NCI-H187 treated with DMSO at 0.1 percent for 48 hours (cell line): ENCODE data around the gene SRGAP2B.
"Not testable (repeated sequence)": the region's sequence is repeated elsewhere in the genome, so short reads cannot be mapped to it uniquely, and the experiment has no call there.

Experiments used
- DNase-seq: peaks from one replicate; lab custom pipeline; 2025; lab: John Stamatoyannopoulos, UW

SRGAP2B gene

DNA sequence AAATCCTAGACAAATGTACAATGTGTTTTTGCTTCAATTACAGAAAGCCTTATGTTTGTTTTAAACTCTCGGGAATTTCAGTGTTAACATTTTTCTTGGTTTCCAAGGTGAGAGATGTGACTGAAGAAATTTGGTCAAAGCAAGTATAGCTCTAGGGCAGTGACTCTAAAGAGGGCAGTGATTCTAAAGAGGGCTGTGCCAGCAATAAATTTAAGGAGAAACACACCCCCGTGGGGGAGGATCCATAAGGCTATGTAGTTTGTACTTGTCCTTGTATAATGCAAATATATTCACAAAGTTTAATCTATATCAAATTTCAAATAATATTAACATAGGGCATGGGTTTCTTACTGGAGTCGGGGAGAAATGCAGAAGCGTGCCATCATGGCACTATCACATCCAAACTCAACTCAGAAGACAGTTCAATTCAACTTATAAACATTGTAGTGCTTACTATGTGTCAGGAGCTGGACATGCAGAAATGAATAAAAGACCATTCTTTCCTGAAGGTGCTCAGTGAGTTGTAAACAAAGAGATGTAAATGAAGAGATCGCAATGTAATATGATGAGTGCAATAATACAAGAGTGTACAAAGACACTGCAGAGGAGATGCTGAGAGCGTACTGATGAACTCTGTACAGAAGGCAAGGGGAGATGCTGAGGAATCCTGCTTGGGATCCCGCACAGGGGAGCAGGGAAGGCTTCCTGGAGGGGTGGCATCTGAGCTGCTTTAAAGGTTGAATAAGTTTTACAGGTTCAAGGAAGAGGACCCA, 12.5 kb downstream of the SRGAP2B start:
- DNase-seq = not testable (repeated sequence)

DNA sequence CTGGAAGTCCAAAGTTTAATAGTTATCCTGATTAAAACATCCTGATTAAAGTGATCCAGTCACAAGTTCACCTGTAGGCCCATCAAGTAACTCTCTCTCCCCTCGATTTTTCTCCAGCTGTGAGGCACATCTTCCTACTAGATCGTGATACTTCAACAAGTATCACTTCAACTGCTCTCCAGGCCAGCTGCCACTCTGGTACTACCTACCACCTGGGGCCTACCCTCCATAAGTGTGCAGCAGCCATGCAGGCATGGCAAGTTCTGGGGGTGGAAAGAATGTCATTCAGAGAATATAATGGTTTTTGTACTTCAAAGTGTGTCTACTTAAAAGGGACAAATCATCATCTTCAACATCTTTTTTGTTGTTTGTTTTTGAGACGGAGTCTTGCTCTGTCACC, 14.9 kb downstream of the SRGAP2B start:
- DNase-seq = not testable (repeated sequence)

DNA sequence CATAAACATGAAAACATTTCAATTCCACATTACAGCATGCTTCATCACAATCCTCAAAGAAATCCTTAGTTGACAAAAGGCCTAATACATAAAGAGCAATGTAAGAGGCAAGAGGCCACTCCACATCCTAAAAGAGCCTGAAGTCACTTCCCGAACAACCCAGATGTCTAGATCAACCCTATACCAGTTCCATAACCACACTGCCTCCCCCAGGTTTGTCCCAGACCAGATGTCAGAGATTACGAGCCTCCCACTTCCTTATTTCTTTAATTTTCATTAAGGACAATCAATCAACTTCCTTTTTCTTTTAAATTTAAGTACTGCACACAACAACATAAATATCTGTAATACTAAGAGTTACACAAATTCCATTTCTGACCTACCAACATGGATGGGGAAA, 15.4 kb downstream of the SRGAP2B start:
- DNase-seq = not testable (repeated sequence)

DNA sequence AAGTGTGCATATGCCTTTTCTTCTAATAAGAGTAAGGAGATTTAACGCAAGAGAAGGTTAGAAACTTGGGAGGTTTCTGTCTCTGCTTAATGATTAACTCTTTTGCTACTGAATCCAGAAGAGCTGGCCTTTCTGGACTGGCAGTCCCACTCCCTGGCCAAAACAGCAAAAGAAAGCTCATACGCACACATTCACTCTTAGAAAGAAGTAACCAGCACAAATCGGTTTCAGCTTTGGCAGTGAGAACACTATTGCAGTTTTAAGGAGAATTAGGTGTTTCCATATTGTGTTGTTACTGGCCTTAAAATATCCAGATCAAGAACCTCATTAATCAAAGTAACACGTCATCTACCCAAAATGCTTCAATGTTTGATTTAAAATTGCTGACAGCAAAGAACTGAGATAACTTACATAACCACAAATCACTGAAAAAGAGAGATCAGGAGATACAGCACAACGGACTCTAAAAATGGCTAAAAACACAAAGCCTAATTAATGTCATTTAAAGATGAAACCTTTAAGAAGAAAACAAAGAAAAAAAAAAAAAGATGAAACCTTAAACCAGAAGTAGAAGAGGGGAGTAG, 16.2 kb downstream of the SRGAP2B start:
- not testable (repeated sequence) for DNase-seq

DNA sequence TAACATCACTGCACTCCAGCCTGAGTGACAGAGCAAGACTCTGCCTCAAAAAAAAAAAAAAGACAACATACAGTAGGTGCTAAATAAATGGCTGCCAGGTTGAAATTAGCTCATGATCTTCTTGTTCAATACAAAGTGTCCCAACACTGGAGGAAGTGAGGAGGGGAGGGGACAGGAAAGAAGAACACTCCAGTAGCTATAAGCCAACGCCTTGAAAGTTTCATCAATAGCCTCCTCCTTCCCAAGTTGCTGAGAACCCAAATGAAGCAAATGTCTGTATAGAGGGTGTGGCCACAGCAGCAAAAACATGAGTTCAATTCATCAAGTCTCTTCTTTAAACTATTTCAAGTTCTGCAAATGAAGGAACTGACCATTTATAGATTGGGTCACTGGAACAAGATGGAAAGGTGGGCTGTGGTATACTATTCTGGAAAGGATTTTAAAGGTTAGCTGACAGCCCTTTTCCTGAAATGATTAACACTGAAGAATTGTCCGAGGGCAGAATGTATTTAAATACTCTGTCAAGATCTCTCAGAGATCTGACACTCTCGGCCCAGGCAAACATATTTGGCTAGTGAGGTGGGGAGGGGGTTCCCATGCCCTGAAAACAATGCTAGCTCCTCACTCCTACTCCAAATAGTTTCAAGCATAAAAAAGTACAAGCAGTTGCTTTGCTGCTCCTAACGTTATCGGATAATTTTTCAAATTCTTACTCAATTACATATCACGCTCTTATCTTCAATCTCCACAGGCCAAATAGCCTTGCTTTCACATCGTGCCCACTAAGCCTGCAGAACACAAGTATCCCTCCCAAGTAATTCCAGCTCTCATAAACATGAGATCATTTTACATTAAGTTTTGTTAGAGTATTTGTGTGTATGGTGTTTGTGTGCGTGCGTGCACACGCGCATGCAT, 17.0 kb downstream of the SRGAP2B start:
- DNase-seq = not testable (repeated sequence)

DNA sequence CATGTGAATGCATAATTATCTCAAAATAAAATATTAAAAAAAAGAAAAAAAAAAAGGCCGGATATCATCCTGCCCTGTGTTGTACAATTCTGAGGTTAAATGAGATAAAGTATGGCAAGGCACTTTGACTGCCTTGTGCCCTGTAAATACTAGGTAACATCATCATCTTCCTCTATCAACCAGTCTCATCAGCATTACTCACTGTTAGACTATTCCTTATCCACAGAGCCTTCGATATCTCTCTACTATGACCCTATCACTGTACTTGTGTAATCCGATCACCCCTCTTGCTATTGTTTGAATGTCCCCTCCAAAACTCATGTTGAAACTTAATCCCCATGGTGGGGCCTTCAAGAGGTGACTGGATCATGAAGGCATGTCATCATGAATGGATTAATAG, 18.3 kb downstream of the SRGAP2B start:
- DNase-seq = not testable (repeated sequence)

DNA sequence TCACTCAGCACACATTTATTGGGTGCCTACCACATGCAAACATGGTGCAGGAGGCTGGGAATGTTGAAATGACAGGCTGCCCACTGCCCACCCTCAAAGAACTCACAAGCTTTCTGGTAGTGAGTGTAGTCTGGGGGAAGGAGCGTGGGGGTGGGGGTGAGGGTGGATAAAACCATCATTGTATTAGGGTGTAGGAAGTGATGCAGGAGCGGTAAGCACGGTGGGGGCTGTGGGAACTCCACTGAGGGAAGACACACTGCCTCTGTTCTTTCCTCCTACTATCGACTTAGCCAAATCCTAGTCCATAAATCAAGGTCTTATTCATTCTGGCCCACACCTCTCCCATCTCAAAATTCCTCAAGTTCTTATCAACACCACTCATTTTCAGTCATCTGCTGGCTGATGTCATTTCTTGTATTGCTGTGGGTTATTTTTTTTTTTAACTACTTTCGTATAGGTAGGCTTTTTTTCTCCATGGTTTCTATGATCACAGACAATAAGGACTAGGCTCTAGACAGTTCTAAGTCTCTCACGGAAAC, 21.0 kb downstream of the SRGAP2B start:
- DNase-seq = not testable (repeated sequence)

DNA sequence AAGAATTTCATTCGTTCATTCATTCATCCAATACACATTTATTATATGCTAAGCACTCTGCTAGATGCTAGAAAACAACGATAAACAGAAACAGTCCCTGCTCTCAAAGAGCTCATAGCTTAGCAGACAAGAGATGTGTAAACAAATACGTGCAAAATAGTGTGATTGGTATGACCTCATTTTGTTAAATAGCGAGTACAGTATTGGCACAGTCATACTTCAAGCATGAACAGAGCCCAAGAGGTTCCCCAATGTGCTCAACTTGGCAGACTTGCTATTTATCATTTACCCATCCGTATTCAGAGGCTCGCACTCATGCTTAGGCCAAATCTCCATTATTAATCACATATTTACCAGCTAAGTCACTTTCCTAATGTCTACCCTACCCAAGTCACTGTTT, 23.6 kb downstream of the SRGAP2B start:
- DNase-seq = not testable (repeated sequence)

DNA sequence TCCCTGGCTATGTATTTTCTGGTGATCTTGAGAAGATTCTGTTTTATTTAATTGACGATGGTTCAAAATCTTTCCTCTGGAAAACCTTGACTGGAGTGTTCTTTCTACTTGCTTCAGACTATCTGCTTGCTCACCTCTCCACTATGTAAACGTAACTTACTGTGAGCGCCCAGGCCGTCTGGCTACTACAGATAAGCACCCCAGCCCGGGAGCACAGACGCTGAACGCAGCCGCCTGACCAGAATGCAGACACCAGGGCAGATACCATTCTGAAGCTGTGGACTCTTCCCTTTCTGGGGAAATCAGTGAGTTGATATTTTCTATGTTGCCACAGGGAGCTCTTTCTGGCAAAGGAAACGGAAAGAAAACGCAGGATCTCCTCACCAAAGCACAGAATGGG, 28.6 kb downstream of the SRGAP2B start:
- DNase-seq = not testable (repeated sequence)

DNA sequence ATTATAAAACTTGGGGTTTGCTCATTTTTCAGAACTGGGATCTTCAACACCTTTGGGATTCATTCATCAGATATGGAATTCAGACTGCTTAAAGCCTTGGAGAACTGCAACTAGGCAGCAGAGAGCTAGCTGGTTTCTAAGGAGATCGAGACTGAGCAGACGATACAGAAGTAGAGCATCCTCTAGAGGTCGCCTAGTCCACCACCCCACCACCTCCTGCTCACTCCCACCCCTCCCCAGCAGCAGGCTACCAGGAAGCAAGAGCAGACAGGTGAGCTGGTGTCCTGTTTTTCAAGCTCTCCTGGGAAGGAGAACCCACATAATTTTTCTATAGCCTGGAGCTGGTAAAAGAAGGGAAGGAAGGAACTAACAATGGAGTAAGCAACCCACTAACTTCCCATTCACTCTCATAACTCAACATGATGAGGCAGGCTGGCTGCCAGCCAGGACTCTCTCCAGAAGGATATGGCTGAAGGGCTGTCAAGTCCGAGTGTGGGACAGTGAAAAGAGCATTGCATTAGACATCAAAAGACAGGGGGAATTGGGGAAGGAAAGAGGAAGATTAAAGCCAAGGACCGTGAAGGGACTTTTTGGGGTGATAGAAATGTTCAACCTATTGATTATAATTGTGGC, 29.8 kb downstream of the SRGAP2B start:
- not testable (repeated sequence) for DNase-seq

DNA sequence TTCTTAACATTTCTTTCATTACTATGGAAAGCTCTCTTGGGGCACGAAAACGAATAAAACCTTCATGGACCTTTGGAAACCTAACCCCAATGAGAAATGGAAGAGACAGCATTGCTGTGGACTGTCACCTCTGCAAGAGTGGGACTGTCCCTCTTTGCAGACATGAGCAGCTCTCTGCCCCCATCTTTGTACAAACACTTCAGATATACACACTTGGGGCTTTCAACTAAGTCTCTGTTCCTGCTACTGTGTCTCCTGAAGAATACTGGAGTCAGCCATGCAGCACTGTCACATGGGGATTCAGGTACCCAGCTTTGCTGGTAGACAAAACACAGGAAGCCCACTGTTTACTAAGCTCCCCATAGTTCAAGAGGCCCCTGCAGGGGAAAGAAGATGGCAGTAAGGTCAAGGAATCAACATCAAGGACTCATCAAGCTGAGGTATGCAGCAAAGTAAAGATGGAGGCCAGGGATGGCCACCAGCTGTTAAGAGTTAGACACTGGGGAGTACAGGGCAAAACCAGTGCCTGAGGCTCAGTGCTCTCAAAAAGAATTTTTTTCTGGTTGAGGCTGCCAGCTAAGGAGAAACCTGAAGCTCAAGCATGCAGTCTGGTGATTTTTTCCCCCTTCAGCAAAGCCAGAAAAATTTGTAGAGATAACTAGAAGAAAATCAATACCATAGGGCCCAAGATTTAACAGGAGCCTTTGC, 31.0 kb downstream of the SRGAP2B start:
- DNase-seq = not testable (repeated sequence)

DNA sequence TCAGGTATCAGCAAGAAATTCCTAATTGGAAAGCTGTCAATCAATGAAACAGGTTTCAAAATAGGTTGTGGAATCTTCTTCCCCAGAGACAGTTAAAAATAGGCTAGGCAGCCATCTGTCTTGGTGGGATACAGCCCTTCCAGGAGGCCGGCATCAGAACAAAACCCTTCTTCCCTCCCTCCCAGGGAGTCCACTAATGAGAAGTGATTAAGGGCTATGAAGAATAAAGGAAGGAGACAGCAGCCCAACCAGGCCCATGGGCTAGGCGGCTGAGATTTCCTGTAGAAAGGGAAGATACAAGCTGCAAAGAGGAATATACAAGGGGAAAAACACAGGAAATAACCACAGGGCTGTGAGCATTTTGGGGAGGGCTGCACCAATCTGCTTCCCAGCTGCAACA, 31.8 kb downstream of the SRGAP2B start:
- not testable (repeated sequence) for DNase-seq

DNA sequence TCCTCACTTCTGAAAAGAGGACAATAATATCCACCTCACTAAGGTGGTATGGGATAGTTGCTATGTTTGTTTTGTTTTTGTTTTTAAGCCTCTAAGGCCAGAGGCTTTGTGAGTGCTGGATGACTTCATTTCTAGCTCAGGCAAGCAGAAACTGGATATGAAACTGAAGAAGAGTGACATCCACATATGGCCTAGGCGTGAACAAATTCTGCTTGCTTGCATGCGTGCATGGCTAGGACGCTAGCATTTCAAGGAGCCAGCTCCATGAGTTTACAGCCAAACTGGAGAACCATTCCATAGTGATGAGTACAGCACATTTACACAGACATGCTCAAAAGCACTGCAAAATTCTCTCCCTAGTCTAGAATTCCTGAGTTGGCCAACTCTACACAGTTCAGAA, 36.9 kb downstream of the SRGAP2B start:
- DNase-seq = not testable (repeated sequence)

DNA sequence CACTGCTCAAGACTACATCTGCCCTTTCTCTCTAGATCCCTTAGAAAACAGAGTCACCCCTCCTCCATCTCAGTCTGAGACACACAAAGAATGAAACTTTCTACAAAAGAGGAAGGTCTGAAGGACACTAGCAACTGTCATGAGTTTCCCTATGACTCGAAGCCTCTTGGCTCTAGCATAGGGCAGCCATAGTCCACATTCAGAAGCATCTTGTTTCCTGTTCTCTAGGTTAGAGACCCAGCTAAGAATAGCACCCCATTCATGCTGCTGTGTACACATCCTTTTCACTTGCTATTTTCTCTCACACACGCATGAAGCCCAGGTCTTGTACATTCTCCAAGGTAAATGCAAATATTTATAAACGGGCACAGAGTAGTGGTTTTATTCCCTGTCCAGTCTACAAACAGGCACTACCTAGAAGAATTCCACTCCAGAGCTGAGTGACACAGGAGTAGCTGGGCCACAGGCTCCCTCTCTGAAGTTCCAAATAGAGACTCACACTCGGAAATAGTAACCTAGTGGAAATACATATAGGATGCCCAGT, 39.8 kb downstream of the SRGAP2B start:
- not testable (repeated sequence) for DNase-seq

DNA sequence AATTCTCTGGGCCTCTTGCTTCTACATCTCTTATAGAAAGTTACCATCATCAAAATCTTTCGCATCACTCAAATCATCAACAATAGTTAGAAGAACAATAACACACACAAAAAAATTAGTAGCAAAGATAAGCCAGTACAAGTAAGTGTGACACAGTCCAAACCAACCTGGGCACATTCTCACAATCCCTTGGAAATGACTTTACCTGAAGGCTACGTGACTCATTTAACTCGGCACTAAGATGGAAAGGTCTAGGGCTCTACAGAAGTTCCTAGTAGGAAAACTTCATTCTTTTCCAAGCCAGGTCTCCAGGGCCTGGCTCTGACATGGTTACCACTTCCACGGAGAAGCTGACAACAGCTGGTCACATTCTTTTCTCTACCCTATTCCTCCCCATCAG, 41.7 kb downstream of the SRGAP2B start:
- not testable (repeated sequence) for DNase-seq

DNA sequence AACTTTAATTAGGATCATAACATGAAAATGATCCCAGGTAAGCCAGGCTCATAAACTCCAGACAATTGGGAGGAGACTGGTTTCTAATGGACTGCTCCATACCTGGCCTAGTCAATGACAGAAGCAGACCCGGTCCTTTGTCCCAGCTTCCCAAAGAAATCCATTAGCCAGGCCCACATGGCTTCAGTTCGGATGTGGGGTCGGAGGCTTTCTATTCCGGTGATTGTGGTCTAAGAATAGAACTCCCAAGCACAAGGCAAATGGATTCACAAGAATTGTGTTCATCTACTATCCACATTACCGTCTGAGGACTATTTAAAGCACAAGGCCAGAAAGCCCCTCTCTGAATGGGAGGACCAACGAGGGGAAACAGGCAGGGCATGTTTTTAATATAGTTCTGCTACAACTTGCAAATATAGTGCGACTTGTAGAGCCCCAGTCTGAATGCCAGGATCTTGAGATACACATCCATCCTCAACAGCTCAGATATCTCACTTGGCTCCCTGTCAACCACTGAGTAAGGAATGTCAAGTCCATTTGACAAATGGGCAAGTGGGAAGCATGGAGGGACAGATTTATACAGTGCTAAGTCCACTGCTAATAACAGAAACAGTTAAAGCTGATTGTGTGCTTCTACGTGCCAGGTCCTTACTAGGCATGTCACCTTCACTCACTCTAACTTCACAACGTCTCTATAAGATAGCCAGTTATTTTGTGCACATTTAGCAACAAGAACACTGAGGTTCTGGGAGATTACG, 42.9 kb downstream of the SRGAP2B start:
- not testable (repeated sequence) for DNase-seq

DNA sequence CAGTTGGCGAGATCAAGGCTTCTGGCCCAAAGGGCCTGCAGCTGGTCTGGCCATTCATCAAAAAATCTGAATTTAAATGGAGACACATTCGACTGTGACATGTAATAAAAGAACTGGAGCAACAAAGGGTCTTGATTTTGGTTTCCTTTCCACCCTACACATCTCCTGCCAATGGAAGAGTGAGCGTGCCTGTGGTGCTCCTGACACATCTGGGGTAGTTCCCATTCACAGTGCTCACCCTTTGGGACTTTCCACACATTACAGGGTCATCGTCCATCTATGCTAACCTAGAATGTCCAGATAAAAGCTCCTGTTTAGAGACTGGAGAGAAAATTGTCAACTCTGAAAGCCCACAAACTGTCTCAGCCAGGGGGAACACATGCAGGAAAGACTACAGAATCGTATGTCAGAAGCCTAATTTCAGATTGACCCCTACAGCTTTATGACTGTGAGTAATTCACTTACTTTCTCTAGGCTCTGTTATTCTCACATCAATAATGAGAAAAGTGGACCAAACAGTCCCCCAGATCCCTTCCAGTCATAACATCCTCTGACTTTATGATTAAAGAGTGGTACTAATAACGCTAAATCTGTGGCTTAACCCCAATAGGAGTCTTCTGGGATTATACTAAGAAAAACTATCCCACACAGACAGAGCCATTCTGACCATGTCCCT, 46.8 kb downstream of the SRGAP2B start:
- DNase-seq = not testable (repeated sequence)

DNA sequence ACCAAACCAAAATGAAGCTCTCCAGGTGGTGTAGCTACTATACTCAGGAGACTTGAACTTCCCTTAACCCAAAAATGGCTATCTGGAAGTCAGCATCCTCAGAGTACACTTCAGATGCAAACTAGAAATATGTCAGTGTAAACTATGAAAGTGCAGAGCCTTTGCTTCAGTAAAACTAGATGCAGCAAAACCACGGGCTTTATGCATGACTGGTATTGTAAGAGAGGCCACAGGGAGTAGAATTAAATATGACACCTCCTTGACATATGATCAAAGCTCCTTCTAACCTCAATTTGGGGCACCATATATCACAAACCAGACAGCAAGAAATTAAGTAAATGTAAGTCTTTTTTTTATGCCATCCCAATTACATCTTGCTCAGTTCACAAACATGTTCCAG, 47.6 kb downstream of the SRGAP2B start:
- DNase-seq = not testable (repeated sequence)

DNA sequence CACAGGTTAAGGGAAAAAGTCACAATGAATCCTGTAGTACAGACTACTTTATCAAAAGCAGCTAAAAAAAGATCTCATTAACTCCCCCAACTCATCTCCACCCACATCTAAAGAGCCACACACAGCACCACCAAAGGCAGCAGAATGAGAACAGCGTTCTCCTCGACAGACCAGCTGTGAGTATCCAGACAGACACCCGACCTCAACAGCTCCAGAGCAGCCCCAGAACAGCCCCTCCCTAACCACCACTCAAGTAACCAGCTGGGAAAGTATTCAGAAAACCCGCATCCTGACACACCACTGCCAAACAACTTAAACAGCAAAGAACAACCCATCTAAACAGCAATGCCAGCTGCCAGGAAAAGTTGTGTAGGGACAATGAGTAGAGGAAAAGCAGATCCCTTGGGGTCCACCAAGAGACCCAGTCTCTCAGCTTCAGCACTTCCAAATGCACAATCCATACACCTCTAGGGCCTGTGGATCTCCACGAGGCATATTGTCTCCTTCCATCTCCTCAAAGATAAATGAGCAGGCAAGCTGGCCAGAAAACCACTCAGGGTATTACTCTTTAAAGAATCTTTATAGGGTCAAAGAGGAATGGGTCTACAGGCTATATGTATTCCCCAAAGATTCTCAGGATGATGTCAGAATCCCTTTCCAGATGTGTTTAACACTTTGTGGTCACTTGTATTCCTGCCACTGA, 49.4 kb downstream of the SRGAP2B start:
- not testable (repeated sequence) for DNase-seq
